Endothelial cell of umbilical vein (primary cell): Measurements from ENCODE around the gene MTX1. TPM values are rescaled to one million over a fixed set of nuclear protein-coding genes. Genes with fewer than 3 reads are reported as not detected.

Source experiments
- BruUV-seq: library from RNA; stranded (reverse); fragments of 400-500 nt; replicated peaks from 2 replicates; lab custom pipeline; 2021; lab: Mats Ljungman, UMichigan
- CTCF ChIA-PET: fragments of 300-600, 350-600 bp; sonication (Branson Sonifier 250); formaldehyde crosslinking; loops from one replicate; lab custom pipeline; 2021; ENCODE audit warnings: antibody characterized with exemption, inconsistent platforms; lab: Charles Lee
- POLR2A ChIA-PET: fragments of 300-600, 350-600 bp; sonication (Branson Sonifier 250); formaldehyde crosslinking; loops from one replicate; lab custom pipeline; 2021; ENCODE audit warnings: antibody characterized with exemption, inconsistent platforms; lab: Charles Lee
- DNase-seq: peaks from one replicate; pipeline ENCODE4 v3.0.0-alpha.2; 2011; ENCODE audit warnings: low read depth, low spot score
- FAIRE-seq: peaks from 2 replicates; lab custom pipeline; 2011; peaks lifted over from hg19 to GRCh38; lab: Jason Lieb, UNC
- H2AFZ ChIP-seq: 2 replicates; pipeline ENCODE4 v1.6.0; 2012; ENCODE audit warnings: low read depth, low read length, control low read depth, inconsistent platforms
- H3K27ac ChIP-seq: 2 replicates; pipeline ENCODE4 v1.5.1; 2011; ENCODE audit warnings: low read depth, mild to moderate bottlenecking, control low read depth, low read length, moderate library complexity; ENCODE audit not compliant: insufficient read depth
- H3K27me3 ChIP-seq, 2 experiments: 2 replicates each; pipeline versions ENCODE4 v1.6.0 to v1.6.1; 2011; ENCODE audit warnings: low read length in 2 of 2, mixed read lengths in 1 of 2; ENCODE audit not compliant: control insufficient read depth in 2 of 2, insufficient read depth in 2 of 2
- H3K36me3 ChIP-seq, 2 experiments: 2 replicates in 1 of 2; 3 replicates in 1 of 2; pipeline ENCODE4 v1.5.1; 2011; ENCODE audit warnings: low read length in 2 of 2, mild to moderate bottlenecking in 1 of 2, moderate library complexity in 1 of 2; ENCODE audit not compliant: control insufficient read depth in 2 of 2, insufficient read depth in 2 of 2; ENCODE audit errors: extremely low read depth in 1 of 2
- H3K4me1 ChIP-seq: 3 replicates; pipeline ENCODE4 v1.5.1; 2011; ENCODE audit warnings: mild to moderate bottlenecking, low read length; ENCODE audit not compliant: control insufficient read depth, insufficient read depth; ENCODE audit errors: extremely low read depth
- H3K4me2 ChIP-seq: 2 replicates; pipeline ENCODE4 v1.6.1; 2011; ENCODE audit warnings: low read length, control low read depth, mixed read lengths; ENCODE audit not compliant: insufficient read depth
- H3K4me3 ChIP-seq, 3 experiments: fragments of 200-600 bp in 1 of 3; sonication (generic), shearing (Covaris generic) in 1 of 3; replicated peaks in 1 of 3; 2 replicates each; pipeline ENCODE4 v1.5.1; 2011 to 2016; ENCODE audit warnings: control low read depth in 3 of 3, low read length in 3 of 3, mild to moderate bottlenecking in 2 of 3, inconsistent platforms in 1 of 3, low read depth in 1 of 3, moderate library complexity in 1 of 3; ENCODE audit not compliant: insufficient read depth in 1 of 3
- H3K79me2 ChIP-seq: 2 replicates; pipeline ENCODE4 v1.6.0; 2012; ENCODE audit warnings: low read length, inconsistent platforms; ENCODE audit not compliant: control insufficient read depth, insufficient read depth
- H3K9ac ChIP-seq: replicated peaks from 2 replicates; pipeline ENCODE3; 2011; ENCODE audit warnings: low read length, control low read depth; ENCODE audit not compliant: insufficient read depth; ENCODE audit errors: extremely low read depth
- H3K9me1 ChIP-seq: replicated peaks from 3 replicates; pipeline ENCODE4 v1.6.0; 2011; ENCODE audit warnings: mild to moderate bottlenecking, low read length; ENCODE audit not compliant: control insufficient read depth, insufficient read depth; ENCODE audit errors: extremely low read depth
- H3K9me3 ChIP-seq: replicated peaks from 2 replicates; pipeline ENCODE4 v1.5.1; 2012; ENCODE audit warnings: low read length, inconsistent platforms; ENCODE audit not compliant: control insufficient read depth, insufficient read depth
- H4K20me1 ChIP-seq: replicated peaks from 2 replicates; pipeline ENCODE3; 2011; ENCODE audit warnings: mild to moderate bottlenecking, low read length; ENCODE audit not compliant: control insufficient read depth, insufficient read depth; ENCODE audit errors: extremely low read depth
- GATA2 ChIP-seq: IDR thresholded peaks from 2 replicates; pipeline ENCODE4 v1.7.0; 2011; ENCODE audit warnings: low read depth, mild to moderate bottlenecking, moderate library complexity, mixed read lengths, low read length; ENCODE audit not compliant: insufficient read length, insufficient read depth
- MYC ChIP-seq: IDR thresholded peaks from one replicate; pipeline ENCODE4 v1.6.1; 2011; ENCODE audit warnings: mild to moderate bottlenecking, low read depth, low read length
- POLR2A ChIP-seq: IDR thresholded peaks from 2 replicates; pipeline ENCODE4 v1.6.1; 2012; ENCODE audit warnings: low read depth, mild to moderate bottlenecking, control low read depth, low read length
- POLR2AphosphoS5 ChIP-seq: IDR thresholded peaks from 2 replicates; pipeline ENCODE4 v1.6.1; 2012; ENCODE audit warnings: low read depth, mild to moderate bottlenecking, control low read depth, low read length, moderate library complexity; ENCODE audit not compliant: insufficient read depth
- dilution Hi-C: fragments of 300-500 bp; cut with MboI; formaldehyde crosslinking; loops from one replicate; pipeline ENCODE4 v1.15.0; 2019; ENCODE audit warnings: low sequenced_read_pairs; ENCODE audit not compliant: extremely low pct_ligation_motif_present
- intact Hi-C: fragments of 100-400 bp; cut with micrococcal nuclease; formaldehyde crosslinking; loops from one replicate; pipeline ENCODE4 v1.10.0; 2022
- polyA plus RNA-seq, 4 experiments: library from polyadenylated mRNA; depleted of rRNA in 3 of 4; stranded (reverse) in 3 of 4; unstranded in 1 of 4; fragments of >200 nt; gene quantifications; 2 replicates each; pipeline versions ENCODE4 v1.2.1 to v1.2.3, GENCODE V29; 2011 to 2012; ENCODE audit warnings: missing spikeins in 1 of 4
- total RNA-seq: library from RNA; stranded (reverse); gene quantifications from 2 replicates; pipeline ENCODE4 v1.2.3, GENCODE V29; 2021
- TF ChIP-seq, protein P1 (sequence below), 2 donors: IDR thresholded peaks; 1 replicate in 1 of 2; 2 replicates in 1 of 2; pipeline ENCODE4 v1.5.1; 2011; ENCODE audit warnings: low read length in 2 of 2, mild to moderate bottlenecking in 2 of 2, moderate library complexity in 2 of 2, control low read depth in 1 of 2, inconsistent platforms in 1 of 2, low read depth in 1 of 2; ENCODE audit not compliant: insufficient read depth in 1 of 2; ENCODE audit errors: extremely low read depth in 1 of 2

MTX1 gene
- total and polyA plus RNA-seq, 2 donors (not counting 3 experiments of a cell fraction or from before 2014, with no cell fraction given), result 53.0 to 109 TPM

DNA sequence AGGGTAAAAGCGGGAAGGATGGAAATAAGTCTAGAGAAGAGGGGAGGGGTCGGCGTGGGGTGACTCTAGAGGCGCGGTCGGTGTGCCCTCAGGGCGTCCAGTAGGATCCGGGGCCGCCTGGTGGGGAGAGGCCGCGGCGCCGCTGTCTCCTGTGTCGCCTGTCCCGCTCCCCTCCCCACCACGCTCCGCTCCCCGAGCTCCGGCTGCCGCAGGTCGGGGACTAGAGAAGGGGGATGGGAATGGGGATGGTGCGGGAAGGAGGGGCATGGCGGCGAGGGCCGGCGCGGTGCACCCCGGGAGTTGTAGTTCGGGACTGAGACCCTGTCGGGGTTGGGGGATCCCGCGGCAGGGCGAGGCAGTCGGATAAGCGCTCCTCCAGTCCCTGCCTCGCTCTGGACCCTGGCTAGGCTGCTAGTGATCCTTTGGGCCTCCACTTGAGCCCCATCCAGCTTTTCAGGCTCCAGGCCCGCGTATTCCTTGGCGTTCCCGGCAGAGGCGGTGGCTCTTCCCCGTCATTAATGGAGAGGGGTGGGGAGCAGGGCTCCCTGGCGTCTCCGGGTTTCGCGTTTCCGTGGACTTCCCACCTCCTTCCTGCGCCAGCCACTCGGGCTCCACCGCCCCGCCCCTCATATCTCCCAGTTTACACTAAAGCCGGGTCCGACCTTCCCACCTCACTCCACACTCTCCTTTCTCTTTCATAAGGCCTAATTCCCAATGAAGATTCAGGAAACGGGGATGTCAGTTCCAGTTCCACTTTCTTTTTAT lies 46.9 kb downstream of the MTX1 start, which contains the start of gene ENTREP3:
Gene ENTREP3 (minus strand): TSS at position 241 of the 765 bp plus-strand sequence. CDS start 606 bp downstream, outside the sequence.
- intact Hi-C loops (loop anchor here (2.0 to 10.0 kb wide), 2 partner anchors 17 to 309 kb away; partner anchors contain the start of genes ASH1L and CLK2), dilution Hi-C loops (no loop called here)
- peak; percentile 89 for TF ChIP-seq POLR2AphosphoS5
- TF ChIP-seq GATA2, result no peak
- TF ChIP-seq MYC, result peak; percentile 42
- peak; percentile 86 for TF ChIP-seq POLR2A
- TF ChIP-seq, protein P1, sequence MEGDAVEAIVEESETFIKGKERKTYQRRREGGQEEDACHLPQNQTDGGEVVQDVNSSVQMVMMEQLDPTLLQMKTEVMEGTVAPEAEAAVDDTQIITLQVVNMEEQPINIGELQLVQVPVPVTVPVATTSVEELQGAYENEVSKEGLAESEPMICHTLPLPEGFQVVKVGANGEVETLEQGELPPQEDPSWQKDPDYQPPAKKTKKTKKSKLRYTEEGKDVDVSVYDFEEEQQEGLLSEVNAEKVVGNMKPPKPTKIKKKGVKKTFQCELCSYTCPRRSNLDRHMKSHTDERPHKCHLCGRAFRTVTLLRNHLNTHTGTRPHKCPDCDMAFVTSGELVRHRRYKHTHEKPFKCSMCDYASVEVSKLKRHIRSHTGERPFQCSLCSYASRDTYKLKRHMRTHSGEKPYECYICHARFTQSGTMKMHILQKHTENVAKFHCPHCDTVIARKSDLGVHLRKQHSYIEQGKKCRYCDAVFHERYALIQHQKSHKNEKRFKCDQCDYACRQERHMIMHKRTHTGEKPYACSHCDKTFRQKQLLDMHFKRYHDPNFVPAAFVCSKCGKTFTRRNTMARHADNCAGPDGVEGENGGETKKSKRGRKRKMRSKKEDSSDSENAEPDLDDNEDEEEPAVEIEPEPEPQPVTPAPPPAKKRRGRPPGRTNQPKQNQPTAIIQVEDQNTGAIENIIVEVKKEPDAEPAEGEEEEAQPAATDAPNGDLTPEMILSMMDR (IDR thresholded peaks at IDR 0.05; ENCODE audit: extremely low read depth in 1 of 2, insufficient read depth in 1 of 2, low read depth in 1 of 2, low read length in 2 of 2), result no peak
- Histone ChIP-seq H2AFZ (peak within 1 kb of the TSS; percentile 80), H3K27ac (peak within 1 kb of the TSS; percentile 66), H3K27me3 (no peaks in the 10 kb centered on the region), H3K36me3 (peaks cover 3 to 11% of the 10 kb centered on the region in 2 experiments), H3K79me2 (peaks cover 12% of the 10 kb centered on the region), H3K4me2 (peak within 1 kb of the TSS; percentile 76), H3K9me3 (no peaks in the 10 kb centered on the region), H3K9ac (peak within 1 kb of the TSS; percentile 77), H3K4me1 (peaks cover 27% of the 10 kb centered on the region), H3K9me1 (no peaks in the 10 kb centered on the region), H4K20me1 (no peaks in the 10 kb centered on the region), H3K4me3 (peak within 1 kb of the TSS; percentile 29 to 77 (median 57))
- ChIA-PET CTCF (interaction anchor here (1.1 kb wide), 1 partner anchor 11 kb away, joined by 5 read pairs; no protein-coding TSS in a partner anchor), POLR2A (interaction anchor here (0.5 to 0.6 kb wide), 2 partner anchors 9 to 68 kb away, joined by 4 read pairs; no protein-coding TSS in a partner anchor)
- BruUV-seq, result TSS peak; percentile 30
- FAIRE-seq, result peak; percentile 96
- peak; percentile 90 for DNase-seq
